Subcutaneous adipose tissue (tissue), 4 donors: ENCODE measurements around the gene CCDC148. TPM values are rescaled to one million over a fixed set of nuclear protein-coding genes. Genes with fewer than 3 reads are reported as not detected.

Source experiments
- CTCF ChIP-seq: fragments of 450-650 bp; IDR thresholded peaks from one replicate; pipeline ENCODE4 v1.5.1; 2016; ENCODE audit warnings: low read depth, mild to moderate bottlenecking, control low read depth, antibody characterized with exemption, moderate library complexity
- total RNA-seq, 4 donors: library from RNA; depleted of rRNA; stranded (reverse); fragments of >200 nt; gene quantifications; one replicate each; pipeline ENCODE4 v1.1.0, GENCODE V29; 2016

CCDC148 gene
- total RNA-seq, 4 donors from 2014 or later = 0.51 to 2.0 (median 1.3) TPM

- no peak for TF ChIP-seq CTCF
Measured at GRCh38 chr2:158464426-158465281, 8.1 kb upstream of the CCDC148 start.

- no peak for TF ChIP-seq CTCF
Measured at GRCh38 chr2:158463496-158464095, 7.0 kb upstream of the CCDC148 start.

GRCh38 chr2:158460632-158461297, 4.2 kb upstream of the CCDC148 start:
- TF ChIP-seq CTCF = no peak

GRCh38 chr2:158459161-158460003, 2.8 kb upstream of the CCDC148 start:
- no peak for TF ChIP-seq CTCF

GRCh38 chr2:158458617-158458920, 2.0 kb upstream of the CCDC148 start:
- TF ChIP-seq CTCF = no peak

- TF ChIP-seq CTCF = no peak
Measured at GRCh38 chr2:158457826-158458616, 1.5 kb upstream of the CCDC148 start.
